RWPE2 (cell line): ENCODE measurements around the gene KLK12.
"Not testable (repeated sequence)": the region's sequence is repeated elsewhere in the genome, so short reads cannot be mapped to it uniquely, and the experiment has no call there.

Source experiments
- ATAC-seq: fragments of 200-7000 bp; cut with Tn5 transposase; 3 replicates; pipeline ENCODE4 v1.9.1; 2021; ENCODE audit warnings: low read depth
- DNase-seq: peaks from one replicate; pipeline ENCODE4 v3.0.0-alpha.2; 2020; ENCODE audit warnings: low spot score
- H3K27ac ChIP-seq: fragments of 450-650 bp; 2 replicates; pipeline ENCODE4 v1.5.1; 2017; ENCODE audit warnings: mild to moderate bottlenecking; ENCODE audit not compliant: poor library complexity, severe bottlenecking
- H3K27me3 ChIP-seq: fragments of 250-450 bp; sonication (Bioruptor Pico); 2 replicates; pipeline ENCODE4 v1.5.1; 2021; ENCODE audit warnings: mild to moderate bottlenecking, moderate library complexity; ENCODE audit not compliant: insufficient read depth, poor library complexity, severe bottlenecking
- H3K36me3 ChIP-seq: fragments of 250-450 bp; sonication (Bioruptor Pico); 2 replicates; pipeline ENCODE4 v1.5.1; 2020; ENCODE audit warnings: low read depth, mild to moderate bottlenecking, moderate library complexity
- H3K4me1 ChIP-seq: fragments of 250-450 bp; sonication (Bioruptor Pico); 2 replicates; pipeline ENCODE4 v1.5.1; 2021; ENCODE audit warnings: mild to moderate bottlenecking, moderate library complexity; ENCODE audit not compliant: insufficient read depth, poor library complexity, severe bottlenecking
- H3K4me3 ChIP-seq: fragments of 250-450 bp; sonication (Bioruptor Pico); 2 replicates; pipeline ENCODE4 v1.5.1; 2021; ENCODE audit warnings: mild to moderate bottlenecking, moderate library complexity; ENCODE audit not compliant: severe bottlenecking
- H3K9me3 ChIP-seq: fragments of 250-450 bp; sonication (Bioruptor Pico); 2 replicates; pipeline ENCODE4 v1.5.1; 2021; ENCODE audit warnings: mild to moderate bottlenecking, moderate library complexity; ENCODE audit not compliant: severe bottlenecking
- TF ChIP-seq, protein P1 (sequence below): fragments of 450-650 bp; IDR thresholded peaks from one replicate; pipeline ENCODE4 v1.5.1; 2017; ENCODE audit warnings: mild to moderate bottlenecking, moderate library complexity; ENCODE audit not compliant: poor library complexity, severe bottlenecking

KLK12 gene

GRCh38 chr19:50998061-50998460 lies 36.7 kb downstream of the KLK12 start:
- H3K9me3 ChIP-seq: no peaks in the 10 kb centered on the region
- H3K4me3 ChIP-seq: no peak overlapping the region
- H3K4me1 ChIP-seq: peaks cover 3% of the 10 kb centered on the region
- H3K27ac ChIP-seq: no peak overlapping the region
- no peaks in the 10 kb centered on the region for H3K36me3 ChIP-seq
- H3K27me3 ChIP-seq: peaks cover 5% of the 10 kb centered on the region
- DNase-seq (no peak), ATAC-seq (no peak)
- TF ChIP-seq, protein P1, sequence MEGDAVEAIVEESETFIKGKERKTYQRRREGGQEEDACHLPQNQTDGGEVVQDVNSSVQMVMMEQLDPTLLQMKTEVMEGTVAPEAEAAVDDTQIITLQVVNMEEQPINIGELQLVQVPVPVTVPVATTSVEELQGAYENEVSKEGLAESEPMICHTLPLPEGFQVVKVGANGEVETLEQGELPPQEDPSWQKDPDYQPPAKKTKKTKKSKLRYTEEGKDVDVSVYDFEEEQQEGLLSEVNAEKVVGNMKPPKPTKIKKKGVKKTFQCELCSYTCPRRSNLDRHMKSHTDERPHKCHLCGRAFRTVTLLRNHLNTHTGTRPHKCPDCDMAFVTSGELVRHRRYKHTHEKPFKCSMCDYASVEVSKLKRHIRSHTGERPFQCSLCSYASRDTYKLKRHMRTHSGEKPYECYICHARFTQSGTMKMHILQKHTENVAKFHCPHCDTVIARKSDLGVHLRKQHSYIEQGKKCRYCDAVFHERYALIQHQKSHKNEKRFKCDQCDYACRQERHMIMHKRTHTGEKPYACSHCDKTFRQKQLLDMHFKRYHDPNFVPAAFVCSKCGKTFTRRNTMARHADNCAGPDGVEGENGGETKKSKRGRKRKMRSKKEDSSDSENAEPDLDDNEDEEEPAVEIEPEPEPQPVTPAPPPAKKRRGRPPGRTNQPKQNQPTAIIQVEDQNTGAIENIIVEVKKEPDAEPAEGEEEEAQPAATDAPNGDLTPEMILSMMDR: no peak

- DNase-seq: no peak
- Histone ChIP-seq H3K36me3 (no peaks in the 10 kb centered on the region), H3K27ac (no peak overlapping the region), H3K27me3 (peaks cover 5% of the 10 kb centered on the region), H3K9me3 (no peaks in the 10 kb centered on the region), H3K4me1 (peaks cover 4% of the 10 kb centered on the region), H3K4me3 (no peak overlapping the region)
- TF ChIP-seq, protein P1: no peak
- ATAC-seq: no peak
Measured at GRCh38 chr19:50994129-50994528, 40.7 kb downstream of the KLK12 start.

- Histone ChIP-seq H3K27ac (no peak overlapping the region), H3K4me1 (peaks cover 4% of the 10 kb centered on the region), H3K9me3 (no peaks in the 10 kb centered on the region), H3K27me3 (peaks cover 6% of the 10 kb centered on the region), H3K36me3 (no peaks in the 10 kb centered on the region), H3K4me3 (no peak overlapping the region)
- peak; percentile 36; the same call in 1 of the 3 replicates for ATAC-seq
- DNase-seq: no peak
- TF ChIP-seq, protein P1: no peak
Measured at GRCh38 chr19:50992666-50993035, 42.2 kb downstream of the KLK12 start.

DNA sequence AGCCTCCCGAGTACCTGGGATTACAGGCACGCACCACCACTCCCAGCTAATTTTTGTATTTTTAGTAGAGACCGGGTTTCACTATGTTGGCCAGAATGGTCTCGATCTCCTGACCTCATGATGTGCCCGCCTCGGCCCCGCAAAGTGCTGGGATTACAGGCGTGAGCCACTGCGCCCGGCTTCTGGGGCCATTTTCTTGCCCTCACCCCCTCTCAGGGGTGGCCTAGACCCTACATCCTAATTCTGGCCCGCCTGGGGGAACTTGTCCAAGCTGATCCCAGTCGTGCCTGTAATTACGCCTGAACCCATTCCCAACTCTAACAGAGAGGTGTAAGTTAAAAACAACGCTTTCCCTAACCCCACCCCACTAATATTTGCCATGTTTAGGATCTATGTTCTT lies 50.4 kb downstream of the KLK12 start:
- DNase-seq, ATAC-seq, H3K4me1 ChIP-seq, H3K9me3 ChIP-seq, H3K4me3 ChIP-seq, H3K36me3 ChIP-seq, H3K27ac ChIP-seq: not testable (repeated sequence)
- H3K27me3 ChIP-seq: peaks cover 22% of the 10 kb centered on the region

- no peak within 1 kb of the TSS for H3K27ac ChIP-seq
- H3K9me3 ChIP-seq: no peaks in the 10 kb centered on the region
- ATAC-seq (no peak), DNase-seq (no peak)
- H3K4me1 ChIP-seq: peaks cover 7% of the 10 kb centered on the region
- TF ChIP-seq, protein P1: no peak
- no peaks in the 10 kb centered on the region for H3K36me3 ChIP-seq
- H3K27me3 ChIP-seq: peaks cover 22% of the 10 kb centered on the region
- no peak within 1 kb of the TSS for H3K4me3 ChIP-seq
Measured at GRCh38 chr19:50983625-50984292, 51.0 kb downstream of the KLK12 start, which contains the start of gene KLK7. Gene KLK7, minus strand, starts transcription at chr19:50983917. Its CDS starts 1,518 bp downstream, at chr19:50982399.
